ENCODE measurements around the gene DIPK1A. TPM values are rescaled to one million over a fixed set of nuclear protein-coding genes. Genes with fewer than 3 reads are reported as not detected.
A peak's percentile ranks its signal among the peaks of the same experiment; 100 is the strongest.

DIPK1A gene
- total RNA-seq, 1 donor from 2014 or later, result 23.0 TPM

DNA sequence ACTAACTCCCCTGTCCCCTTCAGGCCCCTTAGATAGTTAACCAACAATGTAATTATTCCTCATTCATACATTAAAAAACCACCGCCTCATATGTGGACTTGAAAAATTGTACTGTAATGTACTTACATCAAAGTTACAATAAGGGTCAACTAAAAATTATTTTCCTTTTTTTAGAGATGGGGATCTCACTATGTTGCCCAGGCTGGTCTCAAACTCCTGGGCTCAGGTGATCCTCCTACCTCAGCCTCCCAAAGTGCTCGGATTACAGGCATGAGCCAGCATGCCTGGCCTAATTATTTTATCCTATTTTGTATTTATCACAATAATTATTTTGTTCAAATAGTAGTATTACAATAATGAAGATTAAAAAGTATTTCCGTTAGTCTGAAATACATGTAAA, 116.8 kb downstream of the DIPK1A start:
- intact Hi-C loops (cut with micrococcal nuclease), result no loop called here
- no peak overlapping the region for H3K4me3 Mint-ChIP-seq (ENCODE audit: low read depth)
- DNase-seq (ENCODE audit: low spot score), result no peak
- H3K27ac Mint-ChIP-seq, result no peak overlapping the region
- H3K9me3 Mint-ChIP-seq, result no peaks in the 10 kb centered on the region
- no peaks in the 10 kb centered on the region for H3K27me3 Mint-ChIP-seq (ENCODE audit: low read depth)
- H3K36me3 Mint-ChIP-seq (ENCODE audit: low read depth), result peaks cover 62% of the 10 kb centered on the region
- peaks cover 10% of the 10 kb centered on the region for H3K4me1 Mint-ChIP-seq (ENCODE audit: low read depth)

GRCh38 chr1:92843429-92844352, 117.6 kb downstream of the DIPK1A start:
- Mint-ChIP-seq H3K4me1 (ENCODE audit: low read depth) (peaks cover 15% of the 10 kb centered on the region), H3K4me3 (ENCODE audit: low read depth) (no peak overlapping the region), H3K27me3 (ENCODE audit: low read depth) (no peaks in the 10 kb centered on the region), H3K27ac (no peak overlapping the region), H3K36me3 (ENCODE audit: low read depth) (peaks cover 66% of the 10 kb centered on the region), H3K9me3 (no peaks in the 10 kb centered on the region)
- no peak for DNase-seq (ENCODE audit: low spot score)
- intact Hi-C loops (cut with micrococcal nuclease), result no loop called here

DNA sequence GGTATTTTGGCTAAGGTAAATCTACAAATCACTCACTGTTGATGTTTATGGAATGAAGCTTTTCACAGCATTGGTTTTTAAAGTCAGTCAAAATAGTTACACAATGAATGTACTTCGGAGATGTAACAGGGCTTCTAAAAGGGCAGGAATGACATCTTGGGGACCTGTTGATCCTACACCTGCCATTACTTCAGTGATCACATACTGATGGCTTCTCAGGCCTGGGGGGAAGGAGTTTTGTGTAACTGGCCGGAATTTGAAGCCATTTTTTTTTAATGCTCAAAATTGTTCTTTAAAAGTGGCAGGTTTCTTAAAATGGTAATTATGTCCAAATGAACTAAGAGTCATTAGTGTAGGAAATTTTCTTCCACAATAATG, 118.2 kb downstream of the DIPK1A start:
- intact Hi-C loops (cut with micrococcal nuclease), result no loop called here
- peaks cover 72% of the 10 kb centered on the region for H3K36me3 Mint-ChIP-seq (ENCODE audit: low read depth)
- no peaks in the 10 kb centered on the region for H3K9me3 Mint-ChIP-seq
- no peaks in the 10 kb centered on the region for H3K27me3 Mint-ChIP-seq (ENCODE audit: low read depth)
- no peak overlapping the region for H3K27ac Mint-ChIP-seq
- DNase-seq (ENCODE audit: low spot score), result no peak
- peaks cover 21% of the 10 kb centered on the region for H3K4me1 Mint-ChIP-seq (ENCODE audit: low read depth)
- no peak overlapping the region for H3K4me3 Mint-ChIP-seq (ENCODE audit: low read depth)

- H3K4me3 Mint-ChIP-seq (ENCODE audit: low read depth), result no peak overlapping the region
- H3K27me3 Mint-ChIP-seq (ENCODE audit: low read depth), result no peaks in the 10 kb centered on the region
- intact Hi-C loops (cut with micrococcal nuclease), result no loop called here
- no peak for DNase-seq (ENCODE audit: low spot score)
- H3K36me3 Mint-ChIP-seq (ENCODE audit: low read depth), result peaks cover 79% of the 10 kb centered on the region
- H3K4me1 Mint-ChIP-seq (ENCODE audit: low read depth), result peaks cover 27% of the 10 kb centered on the region
- no peak overlapping the region for H3K27ac Mint-ChIP-seq
- H3K9me3 Mint-ChIP-seq, result no peaks in the 10 kb centered on the region
These were observed 118.9 kb downstream of the DIPK1A start for GRCh38 chr1:92842082-92843045.

DNA sequence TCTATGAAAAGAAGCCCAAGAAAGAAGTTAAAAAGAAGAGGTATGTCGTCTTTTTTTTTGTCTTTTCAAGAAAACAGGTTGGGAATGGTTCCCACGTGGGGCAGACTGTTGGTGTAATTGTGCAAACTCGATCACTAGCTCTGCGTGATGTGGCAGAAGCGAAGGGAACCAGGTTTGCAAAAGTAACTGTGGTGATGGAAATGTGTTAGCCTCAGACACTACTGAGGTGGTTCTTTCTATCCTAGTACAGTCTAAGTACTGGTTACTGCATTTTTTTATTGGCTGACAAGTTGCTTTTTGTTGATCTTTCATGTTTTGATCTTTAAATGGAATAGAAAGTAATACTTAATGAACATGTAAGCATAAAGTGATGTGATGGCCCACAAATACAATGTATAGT, 120.7 kb downstream of the DIPK1A start:
- Mint-ChIP-seq H3K27me3 (ENCODE audit: low read depth) (no peaks in the 10 kb centered on the region), H3K27ac (no peak overlapping the region), H3K4me1 (ENCODE audit: low read depth) (peaks cover 44% of the 10 kb centered on the region), H3K36me3 (ENCODE audit: low read depth) (peaks cover 87% of the 10 kb centered on the region), H3K9me3 (no peaks in the 10 kb centered on the region), H3K4me3 (ENCODE audit: low read depth) (no peak overlapping the region)
- DNase-seq (ENCODE audit: low spot score), result no peak
- intact Hi-C loops (cut with micrococcal nuclease), result no loop called here

- H3K27ac Mint-ChIP-seq, result no peak overlapping the region
- H3K27me3 Mint-ChIP-seq (ENCODE audit: low read depth), result no peaks in the 10 kb centered on the region
- H3K4me3 Mint-ChIP-seq (ENCODE audit: low read depth), result no peak overlapping the region
- peaks cover 96% of the 10 kb centered on the region for H3K36me3 Mint-ChIP-seq (ENCODE audit: low read depth)
- intact Hi-C loops (cut with micrococcal nuclease), result loop anchor here (10.0 kb wide), 1 partner anchor 345 kb away; the partner anchor contains the start of genes CCDC18 and TMED5
- peaks cover 54% of the 10 kb centered on the region for H3K4me1 Mint-ChIP-seq (ENCODE audit: low read depth)
- no peaks in the 10 kb centered on the region for H3K9me3 Mint-ChIP-seq
- no peak for DNase-seq (ENCODE audit: low spot score)
These were observed 121.8 kb downstream of the DIPK1A start for GRCh38 chr1:92839442-92839841.

DNA sequence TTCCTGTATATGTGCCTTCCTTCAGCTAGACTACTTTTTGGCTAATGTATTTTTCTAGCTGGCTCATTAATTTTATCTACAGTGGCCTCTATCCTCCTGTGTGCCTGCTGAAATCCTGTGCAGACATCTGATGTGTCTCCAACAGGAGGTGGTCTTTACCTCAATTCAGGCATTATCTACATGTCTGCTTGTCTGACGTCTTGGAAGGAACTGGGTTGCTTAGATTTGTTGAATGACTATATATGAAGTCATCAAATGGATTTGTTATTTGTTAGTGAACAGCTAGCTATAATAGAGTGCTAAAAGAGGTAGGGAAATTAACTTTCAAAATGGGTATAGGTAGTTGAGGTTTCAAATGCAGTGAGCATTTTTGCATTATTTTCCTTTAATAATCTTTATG, 122.7 kb downstream of the DIPK1A start:
- Mint-ChIP-seq H3K9me3 (no peaks in the 10 kb centered on the region), H3K27ac (peak overlapping the region; percentile 31), H3K4me3 (ENCODE audit: low read depth) (no peak overlapping the region), H3K36me3 (ENCODE audit: low read depth) (peaks cover 96% of the 10 kb centered on the region), H3K27me3 (ENCODE audit: low read depth) (no peaks in the 10 kb centered on the region), H3K4me1 (ENCODE audit: low read depth) (peaks cover 64% of the 10 kb centered on the region)
- intact Hi-C loops (cut with micrococcal nuclease), result loop anchor here (10.0 kb wide), 1 partner anchor 346 kb away; the partner anchor contains the start of genes CCDC18 and TMED5
- DNase-seq (ENCODE audit: low spot score), result no peak

GRCh38 chr1:92837062-92837461, 124.2 kb downstream of the DIPK1A start:
- Mint-ChIP-seq H3K4me1 (ENCODE audit: low read depth) (peaks cover 69% of the 10 kb centered on the region), H3K9me3 (no peaks in the 10 kb centered on the region), H3K36me3 (ENCODE audit: low read depth) (peaks cover 97% of the 10 kb centered on the region), H3K4me3 (ENCODE audit: low read depth) (peak overlapping the region; percentile 4), H3K27me3 (ENCODE audit: low read depth) (no peaks in the 10 kb centered on the region), H3K27ac (peak overlapping the region; percentile 50)
- DNase-seq (ENCODE audit: low spot score), result no peak
- intact Hi-C loops (cut with micrococcal nuclease), result loop anchor here (10.0 kb wide), 1 partner anchor 348 kb away; the partner anchor contains the start of genes CCDC18 and TMED5

DNA sequence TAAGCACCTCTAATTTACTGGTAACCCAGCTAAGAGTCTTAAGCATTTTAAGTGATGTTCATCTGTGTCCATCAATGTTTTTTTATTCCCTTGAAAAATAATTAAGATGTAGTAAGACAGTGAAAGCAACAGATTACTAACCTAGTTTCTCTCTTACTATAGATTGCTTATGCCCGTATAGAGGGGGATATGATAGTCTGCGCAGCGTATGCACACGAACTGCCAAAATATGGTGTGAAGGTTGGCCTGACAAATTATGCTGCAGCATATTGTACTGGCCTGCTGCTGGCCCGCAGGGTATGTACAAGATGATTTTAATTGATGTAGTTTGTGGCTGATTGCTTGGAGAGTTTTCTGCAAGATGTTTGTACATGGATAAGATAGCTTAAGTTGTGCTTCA, 126.6 kb downstream of the DIPK1A start:
- DNase-seq (ENCODE audit: low spot score), result no peak
- H3K27me3 Mint-ChIP-seq (ENCODE audit: low read depth), result no peaks in the 10 kb centered on the region
- H3K4me3 Mint-ChIP-seq (ENCODE audit: low read depth), result peak overlapping the region; percentile 95
- H3K36me3 Mint-ChIP-seq (ENCODE audit: low read depth), result peaks cover 79% of the 10 kb centered on the region
- peaks cover 65% of the 10 kb centered on the region for H3K4me1 Mint-ChIP-seq (ENCODE audit: low read depth)
- no peaks in the 10 kb centered on the region for H3K9me3 Mint-ChIP-seq
- intact Hi-C loops (cut with micrococcal nuclease), result loop anchor here (1.0 to 10.0 kb wide), 3 partner anchors 45 to 513 kb away; partner anchors contain the start of genes CCDC18, DR1 and TMED5
- H3K27ac Mint-ChIP-seq, result peak overlapping the region; percentile 46

DNA sequence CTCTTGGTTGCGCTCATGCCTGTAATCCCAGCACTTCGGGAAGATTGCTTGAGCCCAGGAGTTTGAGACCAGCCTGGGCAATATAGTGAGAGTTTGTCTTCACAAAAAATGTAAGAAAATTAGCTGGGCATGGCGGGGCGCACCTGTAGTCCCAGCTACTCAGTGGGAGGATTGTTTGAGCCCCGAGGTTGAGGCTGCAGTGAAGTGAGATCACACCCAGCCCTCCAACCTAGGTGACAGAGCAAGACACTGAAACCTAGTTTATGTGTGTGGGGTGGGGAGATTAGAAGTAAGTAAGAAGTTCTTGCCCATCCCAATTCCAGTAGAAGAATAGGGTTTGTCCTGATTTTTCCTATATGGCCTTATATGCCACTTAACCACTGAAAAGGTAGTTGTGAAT, 127.4 kb downstream of the DIPK1A start:
- intact Hi-C loops (cut with micrococcal nuclease), result loop anchor here (1.0 to 10.0 kb wide), 4 partner anchors 25 to 513 kb away; partner anchors contain the start of genes CCDC18, DR1 and TMED5
- Mint-ChIP-seq H3K27ac (peak overlapping the region; percentile 46), H3K4me3 (ENCODE audit: low read depth) (peak overlapping the region; percentile 95), H3K9me3 (no peaks in the 10 kb centered on the region), H3K4me1 (ENCODE audit: low read depth) (peaks cover 58% of the 10 kb centered on the region), H3K27me3 (ENCODE audit: low read depth) (no peaks in the 10 kb centered on the region), H3K36me3 (ENCODE audit: low read depth) (peaks cover 71% of the 10 kb centered on the region)
- DNase-seq (ENCODE audit: low spot score), result no peak

- Mint-ChIP-seq H3K9me3 (no peaks in the 10 kb centered on the region), H3K27ac (peak overlapping the region; percentile 99), H3K36me3 (ENCODE audit: low read depth) (peaks cover 59% of the 10 kb centered on the region), H3K4me1 (ENCODE audit: low read depth) (peaks cover 48% of the 10 kb centered on the region), H3K4me3 (ENCODE audit: low read depth) (peak overlapping the region; percentile 95), H3K27me3 (ENCODE audit: low read depth) (no peaks in the 10 kb centered on the region)
- intact Hi-C loops (cut with micrococcal nuclease), result loop anchor here (2.0 to 10.0 kb wide), 3 partner anchors 26 to 515 kb away; partner anchors contain the start of genes CCDC18, DR1 and TMED5
- DNase-seq (ENCODE audit: low spot score), result no peak
These were observed 128.6 kb downstream of the DIPK1A start for GRCh38 chr1:92832537-92833114.
